DND-41 (cell line): ENCODE data around the gene CTRB1.
"Not testable (repeated sequence)": the region's sequence is repeated elsewhere in the genome, so short reads cannot be mapped to it uniquely, and the experiment has no call there.

ENCODE experiments used
- ATAC-seq: fragments of 200-7000 bp; cut with Tn5 transposase; 3 replicates; pipeline ENCODE4 v1.9.1; 2021; ENCODE audit warnings: low read depth; ENCODE audit not compliant: insufficient read depth
- DNase-seq: peaks from one replicate; pipeline ENCODE4 v3.0.0-alpha.2; 2020
- H2AFZ ChIP-seq: 2 replicates; pipeline ENCODE4 v1.6.0; 2012; ENCODE audit warnings: low read depth, low read length
- H3K27ac ChIP-seq: 2 replicates; pipeline ENCODE4 v1.5.1; 2012; ENCODE audit warnings: low read length, inconsistent platforms
- H3K27me3 ChIP-seq: fragments of 200-600 bp; sonication (generic); 2 replicates; pipeline ENCODE4 v1.6.0; 2012; ENCODE audit warnings: low read length, mild to moderate bottlenecking, inconsistent platforms; ENCODE audit not compliant: insufficient read depth, poor library complexity
- H3K36me3 ChIP-seq: 2 replicates; pipeline ENCODE4 v1.5.1; 2012; ENCODE audit warnings: low read length, inconsistent platforms; ENCODE audit not compliant: insufficient read depth
- H3K4me1 ChIP-seq: 2 replicates; pipeline ENCODE4 v1.5.1; 2012; ENCODE audit warnings: mild to moderate bottlenecking, low read length; ENCODE audit not compliant: insufficient read depth
- H3K4me2 ChIP-seq: 2 replicates; pipeline ENCODE4 v1.6.0; 2012; ENCODE audit warnings: mild to moderate bottlenecking, moderate library complexity, low read length, inconsistent platforms; ENCODE audit not compliant: insufficient read depth
- H3K4me3 ChIP-seq, 2 experiments: fragments of 200-600 bp in 1 of 2; shearing (Covaris generic) in 1 of 2; 2 replicates each; pipeline ENCODE4 v1.5.1; 2012 to 2016; ENCODE audit warnings: inconsistent platforms in 2 of 2, low read length in 2 of 2, mild to moderate bottlenecking in 2 of 2, low read depth in 1 of 2, moderate library complexity in 1 of 2
- H3K79me2 ChIP-seq: 2 replicates; pipeline ENCODE4 v1.6.0; 2012; ENCODE audit warnings: low read length, inconsistent platforms; ENCODE audit not compliant: insufficient read depth
- H3K9ac ChIP-seq: 2 replicates; pipeline ENCODE4 v1.6.0; 2012; ENCODE audit warnings: low read depth, mild to moderate bottlenecking, inconsistent platforms, low read length, moderate library complexity
- H3K9me3 ChIP-seq: 2 replicates; pipeline ENCODE4 v1.5.1; 2012; ENCODE audit warnings: low read length, moderate library complexity, mild to moderate bottlenecking, inconsistent platforms; ENCODE audit not compliant: insufficient read depth, severe bottlenecking
- H4K20me1 ChIP-seq: 2 replicates; pipeline ENCODE4 v1.6.0; 2012; ENCODE audit warnings: low read length; ENCODE audit not compliant: insufficient read depth
- CTCF ChIP-seq: IDR thresholded peaks from 2 replicates; pipeline ENCODE4 v1.5.1; 2012; ENCODE audit warnings: borderline replicate concordance, low read length, moderate library complexity, mild to moderate bottlenecking; ENCODE audit not compliant: poor library complexity, severe bottlenecking; ENCODE audit errors: extremely low read depth
- EZH2 ChIP-seq: IDR thresholded peaks from 3 replicates; pipeline ENCODE4 v1.6.1; 2012; ENCODE audit warnings: borderline replicate concordance, low read depth, mild to moderate bottlenecking, moderate library complexity, low read length, inconsistent platforms; ENCODE audit not compliant: severe bottlenecking

CTRB1 gene

GRCh38 chr16:75267631-75268264 is 49.0 kb downstream of the CTRB1 start:
- Histone ChIP-seq H3K27me3 (peaks cover 3% of the 10 kb centered on the region), H3K4me3 (no peak overlapping the region), H4K20me1 (peaks cover 25% of the 10 kb centered on the region; the same call in 1 of the 2 replicates), H3K27ac (no peak overlapping the region), H3K9ac (no peak overlapping the region), H3K4me1 (no peaks in the 10 kb centered on the region), H2AFZ (no peak overlapping the region), H3K9me3 (no peaks in the 10 kb centered on the region), H3K79me2 (no peaks in the 10 kb centered on the region), H3K4me2 (no peak overlapping the region), H3K36me3 (no peaks in the 10 kb centered on the region)
- no peak for DNase-seq
- ATAC-seq = no peak
- no peak for TF ChIP-seq CTCF
- no peak for TF ChIP-seq EZH2

- not testable (repeated sequence) for H3K79me2 ChIP-seq, H3K36me3 ChIP-seq, H2AFZ ChIP-seq, ATAC-seq, H3K9me3 ChIP-seq, H3K4me3 ChIP-seq, DNase-seq, H3K4me2 ChIP-seq, H3K27me3 ChIP-seq, H3K4me1 ChIP-seq, H3K27ac ChIP-seq, H3K9ac ChIP-seq
- H4K20me1 ChIP-seq = peaks cover 12% of the 10 kb centered on the region; the same call in 1 of the 2 replicates
These were observed 50.6 kb downstream of the CTRB1 start for GRCh38 chr16:75269358-75269757.

GRCh38 chr16:75271441-75272096 is 52.8 kb downstream of the CTRB1 start:
- ATAC-seq = no peak
- Histone ChIP-seq H3K4me3 (no peak overlapping the region), H4K20me1 (peaks cover 4% of the 10 kb centered on the region; the same call in 1 of the 2 replicates), H3K9ac (no peak overlapping the region), H3K9me3 (no peaks in the 10 kb centered on the region), H3K27ac (no peak overlapping the region), H3K27me3 (peaks cover 3% of the 10 kb centered on the region), H3K4me1 (no peaks in the 10 kb centered on the region), H2AFZ (no peak overlapping the region), H3K4me2 (no peak overlapping the region), H3K36me3 (no peaks in the 10 kb centered on the region), H3K79me2 (no peaks in the 10 kb centered on the region)
- no peak for TF ChIP-seq EZH2
- no peak for DNase-seq

GRCh38 chr16:75272097-75272551 is 53.3 kb downstream of the CTRB1 start:
- no peak overlapping the region for H3K4me2 ChIP-seq
- ATAC-seq (no peak), DNase-seq (no peak)
- no peaks in the 10 kb centered on the region for H3K9me3 ChIP-seq
- TF ChIP-seq CTCF = no peak
- no peak for TF ChIP-seq EZH2
- no peaks in the 10 kb centered on the region for H3K79me2 ChIP-seq
- no peak overlapping the region for H3K4me3 ChIP-seq
- no peak overlapping the region for H2AFZ ChIP-seq
- peaks cover 3% of the 10 kb centered on the region for H3K27me3 ChIP-seq
- H3K9ac ChIP-seq = no peak overlapping the region
- H4K20me1 ChIP-seq = peaks cover 4% of the 10 kb centered on the region; the same call in 1 of the 2 replicates
- no peaks in the 10 kb centered on the region for H3K4me1 ChIP-seq
- no peak overlapping the region for H3K27ac ChIP-seq
- H3K36me3 ChIP-seq = no peaks in the 10 kb centered on the region

- H3K4me1 ChIP-seq, H3K4me3 ChIP-seq, DNase-seq, H4K20me1 ChIP-seq, ATAC-seq, H3K36me3 ChIP-seq, H3K9me3 ChIP-seq, H3K27me3 ChIP-seq, H2AFZ ChIP-seq, H3K27ac ChIP-seq, H3K4me2 ChIP-seq, H3K79me2 ChIP-seq, H3K9ac ChIP-seq: not testable (repeated sequence)
These were observed 53.8 kb downstream of the CTRB1 start for GRCh38 chr16:75272629-75273028.
